Stimulated activated CD8-positive, alpha-beta memory T cell treated with anti-CD3 and anti-CD28 coated beads, Interleukin-7, amount 100 ng/mL, for 4 hours (primary cell): ENCODE results near the gene SCIN.
"Not testable (repeated sequence)": the region's sequence is repeated elsewhere in the genome, so short reads cannot be mapped to it uniquely, and the experiment has no call there.

Source experiments
- DNase-seq, 2 donors: peaks; one replicate each; pipeline ENCODE4 v3.0.0-alpha.2; 2020; ENCODE audit warnings: low read depth in 2 of 2

The SCIN gene

DNA sequence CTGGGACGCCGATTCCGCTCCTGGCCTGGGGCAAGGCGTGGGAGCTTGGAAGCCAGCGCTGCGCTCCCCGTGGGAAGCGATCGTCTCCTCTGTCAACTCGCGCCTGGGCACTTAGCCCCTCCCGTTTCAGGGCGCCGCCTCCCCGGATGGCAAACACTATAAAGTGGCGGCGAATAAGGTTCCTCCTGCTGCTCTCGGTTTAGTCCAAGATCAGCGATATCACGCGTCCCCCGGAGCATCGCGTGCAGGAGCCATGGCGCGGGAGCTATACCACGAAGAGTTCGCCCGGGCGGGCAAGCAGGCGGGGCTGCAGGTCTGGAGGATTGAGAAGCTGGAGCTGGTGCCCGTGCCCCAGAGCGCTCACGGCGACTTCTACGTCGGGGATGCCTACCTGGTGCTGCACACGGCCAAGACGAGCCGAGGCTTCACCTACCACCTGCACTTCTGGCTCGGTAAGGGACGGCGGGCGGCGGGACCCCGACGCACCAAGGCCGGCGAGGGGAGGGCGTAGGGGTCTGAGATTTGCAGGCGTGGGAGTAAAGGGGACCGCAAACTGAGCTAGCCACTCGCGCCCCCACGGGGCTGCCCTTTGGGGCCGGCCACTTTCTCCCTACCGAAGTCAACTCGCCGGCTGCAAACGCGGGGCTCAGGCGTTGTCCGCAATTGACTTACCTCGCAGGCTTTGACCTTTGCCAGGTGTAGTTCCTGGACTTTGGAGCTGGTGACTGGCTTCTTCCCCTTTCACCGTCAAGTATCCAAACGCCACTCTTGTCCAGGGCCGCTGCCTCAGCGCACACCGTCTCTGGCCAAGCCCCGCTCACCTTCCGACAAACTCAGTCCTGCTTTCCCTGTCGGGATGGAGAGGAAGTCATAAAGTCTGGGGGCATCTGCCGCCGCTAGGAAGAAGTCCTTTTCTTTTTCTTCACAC, at the start of gene SCIN:
Gene SCIN (plus strand): TSS at position 187 of the 928 bp plus-strand sequence. CDS start 67 bp downstream, at position 254.
- DNase-seq: no peak

DNA sequence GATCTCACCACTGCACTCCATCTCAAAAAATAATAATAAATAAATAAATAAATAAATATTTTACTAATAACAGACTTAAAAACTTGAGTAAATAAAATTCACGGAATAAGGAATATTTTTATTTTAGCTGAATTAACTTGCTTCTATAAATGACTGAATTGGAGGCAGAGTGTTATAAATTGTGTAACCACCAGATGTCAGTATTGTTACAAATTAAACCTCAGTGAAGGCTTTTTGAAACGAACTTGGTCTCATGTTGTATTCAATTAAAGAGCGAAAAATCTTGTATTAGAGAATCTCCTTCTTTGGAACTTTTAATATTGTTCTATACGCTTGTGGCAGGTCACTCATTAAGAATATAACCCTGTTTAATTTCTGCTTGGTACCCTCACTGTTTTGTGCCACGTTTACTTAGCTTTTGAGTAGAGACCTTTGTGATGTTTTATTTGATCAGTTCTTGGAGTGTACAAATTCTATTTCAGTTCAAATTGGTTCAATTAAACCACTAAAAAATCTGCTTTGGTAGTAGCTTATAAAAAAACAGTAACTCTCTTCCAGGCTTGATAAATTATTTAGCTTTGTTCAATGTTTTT, 45.6 kb upstream of the SCIN start:
- no peak for DNase-seq

DNA sequence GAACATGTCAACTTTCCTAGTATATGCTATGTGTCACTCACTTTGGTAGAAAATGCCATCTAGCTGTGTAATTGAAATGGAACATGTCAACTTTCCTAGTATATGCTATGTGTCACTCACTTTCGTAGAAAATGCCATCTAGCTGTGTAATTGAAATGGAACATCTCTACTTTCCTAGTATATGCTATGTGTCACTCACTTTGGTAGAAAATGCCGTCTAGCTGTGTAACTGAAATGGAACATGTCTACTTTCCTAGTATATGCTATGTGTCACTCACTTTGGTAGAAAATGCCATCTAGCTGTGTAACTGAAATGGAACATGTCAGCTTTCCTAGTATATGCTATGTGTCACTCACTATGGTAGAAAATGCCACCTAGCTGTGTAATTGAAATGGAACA, 43.8 kb upstream of the SCIN start:
- DNase-seq: not testable (repeated sequence)

DNA sequence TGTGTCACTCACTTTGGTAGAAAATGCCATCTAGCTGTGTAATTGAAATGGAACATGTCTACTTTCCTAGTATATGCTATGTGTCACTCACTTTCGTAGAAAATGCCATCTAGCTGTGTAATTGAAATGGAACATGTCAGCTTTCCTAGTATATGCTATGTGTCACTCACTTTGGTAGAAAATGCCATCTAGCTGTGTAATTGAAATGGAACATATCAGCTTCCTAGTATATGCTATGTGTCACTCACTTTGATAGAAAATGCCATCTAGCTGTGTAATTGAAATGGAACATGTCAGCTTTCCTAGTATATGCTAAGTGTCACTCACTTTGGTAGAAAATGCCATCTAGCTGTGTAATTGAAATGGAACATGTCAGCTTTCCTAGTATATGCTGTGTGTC, 42.9 kb upstream of the SCIN start:
- DNase-seq: not testable (repeated sequence)

DNA sequence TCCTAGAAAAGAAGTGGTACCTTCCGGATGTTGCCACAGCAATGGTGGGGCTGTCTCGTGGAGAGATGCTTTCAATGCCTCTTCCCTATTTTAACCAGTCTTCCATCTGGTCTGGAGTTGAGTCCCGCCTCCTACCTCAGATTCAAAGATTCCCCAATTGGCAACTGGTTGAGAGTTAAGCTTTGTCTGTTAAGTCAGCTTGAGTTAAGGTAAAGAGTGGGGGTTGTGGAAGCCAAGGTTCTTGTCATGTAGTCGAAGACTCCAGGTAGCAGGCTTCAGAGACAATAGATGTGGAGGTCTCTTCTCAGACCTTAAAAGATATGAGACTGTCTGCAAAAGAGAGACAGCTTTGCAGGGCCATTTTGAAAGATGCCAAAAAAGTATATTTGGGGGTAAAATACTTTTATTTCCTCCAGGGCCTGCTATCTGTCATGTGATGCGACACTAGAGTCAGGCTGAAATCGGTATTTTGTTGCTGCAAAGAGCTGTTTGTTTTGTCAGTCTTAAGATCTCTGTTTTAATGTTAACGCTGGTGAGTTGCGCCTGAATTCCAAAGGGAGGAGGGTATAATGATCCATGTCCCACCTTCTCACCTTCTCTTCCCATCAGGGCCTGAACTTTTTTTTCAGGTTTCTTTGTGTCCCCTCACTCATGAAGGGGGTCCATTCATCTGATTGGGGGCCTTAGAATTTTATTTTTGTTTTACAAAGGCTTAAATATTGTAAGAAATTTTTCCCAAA, 40.4 kb upstream of the SCIN start:
- DNase-seq: no peak

DNA sequence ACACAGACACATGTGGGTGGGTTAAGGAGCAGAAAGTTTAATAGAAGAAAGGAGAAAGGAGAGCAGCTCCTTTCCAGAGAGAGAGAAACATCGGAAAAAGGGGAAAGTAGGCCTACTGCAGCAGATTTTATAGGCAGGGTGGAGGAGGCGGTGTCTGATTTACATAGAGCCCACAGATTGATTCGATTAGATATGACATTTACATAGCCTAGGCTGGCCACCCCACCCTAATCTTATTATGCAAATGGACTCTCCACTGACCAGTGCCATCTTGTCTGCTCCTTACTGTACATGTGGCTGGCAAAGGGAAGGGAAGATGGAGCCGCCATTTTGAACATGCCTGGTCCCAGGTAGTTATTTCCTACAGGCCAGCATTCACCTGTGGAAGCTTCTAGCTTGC, 38.7 kb upstream of the SCIN start:
- no peak for DNase-seq

DNA sequence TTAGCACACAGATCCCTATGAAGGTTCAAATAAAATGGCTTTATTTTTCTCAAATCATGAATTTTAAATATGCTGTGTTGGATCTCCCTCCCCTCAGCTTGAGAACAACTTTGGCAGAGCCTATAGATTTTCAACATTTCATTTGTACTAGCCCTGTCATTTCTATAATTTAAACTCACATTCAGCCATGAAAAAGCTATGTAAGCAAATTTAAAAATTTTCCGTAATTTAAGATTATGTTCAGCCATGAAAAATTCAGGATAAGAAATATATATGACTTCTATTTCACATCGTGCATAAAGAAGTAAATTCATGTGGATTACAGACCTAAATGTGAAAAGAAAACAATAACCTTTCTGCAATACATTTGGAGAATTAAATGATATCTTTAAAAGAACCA, 36.5 kb upstream of the SCIN start:
- DNase-seq: no peak

DNA sequence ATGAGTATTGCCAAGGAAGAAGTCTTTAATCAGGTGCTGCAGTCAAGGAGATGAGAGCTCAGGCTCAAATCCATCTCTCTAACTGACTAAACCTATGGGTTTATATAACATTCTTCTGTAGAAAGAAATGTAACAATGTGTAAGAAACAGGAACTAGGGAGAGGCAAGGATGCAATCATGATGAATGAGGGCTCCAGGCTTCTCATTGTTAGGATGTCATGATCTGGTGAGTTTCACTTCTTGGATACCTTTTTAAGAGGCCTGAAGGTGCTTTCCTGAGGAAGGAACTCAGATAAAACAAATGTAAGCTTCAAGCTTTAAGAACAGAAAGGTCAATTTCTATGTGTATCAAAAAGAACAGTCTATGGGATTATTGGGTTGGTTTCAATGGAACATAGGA, 30.8 kb upstream of the SCIN start:
- no peak for DNase-seq

DNA sequence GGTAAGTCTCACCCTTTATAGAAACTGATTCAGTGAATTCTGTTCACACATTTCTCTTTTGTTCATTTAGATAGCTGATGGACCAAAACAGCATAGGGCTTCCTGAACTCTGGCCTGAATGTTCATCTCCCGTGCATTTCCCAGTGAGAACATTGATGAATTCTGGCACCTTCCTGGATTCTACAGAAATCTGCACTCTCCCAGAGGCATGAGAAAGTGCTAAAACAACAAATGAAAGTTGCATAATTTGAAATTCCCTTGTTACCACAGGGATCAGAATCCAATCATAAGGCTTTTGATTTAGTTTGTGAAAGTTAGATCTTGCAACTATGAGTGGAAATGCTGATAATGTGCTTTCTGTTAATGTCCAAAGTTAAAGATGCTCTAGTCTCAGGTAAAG, 29.7 kb upstream of the SCIN start:
- no peak for DNase-seq

DNA sequence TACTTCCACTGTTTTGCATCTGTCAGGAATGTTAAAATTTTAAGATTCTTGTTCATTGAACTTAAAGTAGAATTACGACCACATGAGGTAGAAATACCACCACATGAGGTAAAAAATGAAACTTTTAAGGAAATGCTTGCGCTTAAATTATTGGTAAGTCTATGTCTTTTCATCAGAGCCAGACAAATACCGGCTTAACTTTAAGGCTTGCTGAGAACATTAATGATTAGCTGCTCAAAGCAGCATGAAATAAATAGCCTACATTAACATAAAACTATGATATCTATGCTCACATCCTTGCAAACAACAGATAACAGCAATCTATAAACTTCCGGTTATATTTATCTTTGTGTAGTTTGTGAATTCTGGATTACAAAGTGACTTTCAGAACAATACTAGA, 26.9 kb upstream of the SCIN start:
- no peak for DNase-seq

DNA sequence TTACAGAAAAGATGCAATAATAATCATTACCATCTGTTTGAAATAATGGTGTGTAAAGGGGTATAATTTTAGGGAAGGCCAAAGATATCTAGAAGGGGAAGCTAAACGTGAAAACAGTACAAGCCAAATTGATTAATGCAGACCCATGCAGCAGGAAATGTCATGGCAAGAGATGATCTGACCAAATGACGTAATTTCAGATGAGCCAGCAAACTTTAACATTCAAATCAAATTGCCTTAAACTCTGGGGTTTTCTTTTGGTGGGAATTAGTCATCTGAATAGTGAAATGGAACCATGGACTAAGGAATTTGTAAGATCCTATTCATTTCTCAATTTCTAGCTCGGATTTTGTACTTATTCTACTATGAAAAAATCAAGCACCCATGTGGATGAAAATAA, 21.4 kb upstream of the SCIN start:
- no peak for DNase-seq

DNA sequence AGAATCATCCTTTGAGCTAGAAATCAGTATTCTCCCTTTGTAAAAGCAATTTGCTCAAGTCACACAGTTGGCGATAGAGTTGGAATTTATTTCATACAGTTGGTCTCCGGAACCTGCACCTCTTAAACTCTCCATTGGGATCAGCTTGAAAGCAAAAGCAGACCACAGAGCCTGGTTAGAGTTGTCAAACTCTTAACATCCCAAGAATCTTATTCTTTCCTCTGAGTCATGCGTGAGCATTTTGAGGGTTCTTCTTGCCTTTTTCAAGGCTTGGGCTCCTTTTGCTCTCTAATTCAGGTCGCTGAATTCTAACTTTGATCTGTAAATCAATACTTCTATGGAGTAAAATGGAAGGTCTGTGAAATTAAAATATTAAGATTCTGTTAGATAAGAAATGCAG, 19.6 kb upstream of the SCIN start:
- DNase-seq: no peak

DNA sequence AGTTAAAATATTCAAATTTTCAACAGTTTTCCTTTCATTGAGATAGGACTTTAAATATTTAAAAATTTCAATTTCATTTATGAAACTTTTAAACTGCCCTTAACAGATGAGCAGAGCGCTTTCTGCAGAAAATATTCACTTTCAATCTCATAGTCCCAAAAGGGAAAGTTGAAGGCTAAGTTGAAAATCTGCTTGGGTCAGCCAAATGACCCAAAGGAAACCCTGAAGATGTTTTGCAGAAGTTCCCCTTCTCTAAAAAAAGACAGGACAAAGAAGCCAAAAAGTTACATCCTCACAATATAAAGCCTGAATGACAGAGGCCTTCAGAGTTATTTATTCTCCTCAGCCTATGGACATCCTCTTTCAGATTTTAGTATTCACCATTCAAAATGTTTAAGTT, 17.6 kb upstream of the SCIN start:
- DNase-seq: no peak

DNA sequence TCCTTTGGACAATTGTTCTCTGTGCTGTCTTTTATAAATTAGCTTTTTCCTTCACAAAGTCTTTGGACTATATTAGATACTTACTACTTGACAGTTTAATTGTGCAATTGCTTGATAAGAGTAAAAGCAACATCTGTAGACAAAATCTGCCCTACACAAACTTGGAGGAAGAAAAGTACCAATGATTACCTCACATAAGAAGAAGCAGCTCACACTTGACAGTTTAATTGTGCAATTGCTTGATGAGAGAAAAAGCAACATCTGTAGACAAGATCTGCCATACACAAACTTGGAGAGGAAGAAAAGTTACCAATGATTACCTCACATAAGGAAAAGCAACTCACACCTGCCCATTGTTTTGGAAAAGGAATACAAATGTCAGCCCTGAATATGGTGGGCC, 17.1 kb upstream of the SCIN start:
- DNase-seq: no peak

DNA sequence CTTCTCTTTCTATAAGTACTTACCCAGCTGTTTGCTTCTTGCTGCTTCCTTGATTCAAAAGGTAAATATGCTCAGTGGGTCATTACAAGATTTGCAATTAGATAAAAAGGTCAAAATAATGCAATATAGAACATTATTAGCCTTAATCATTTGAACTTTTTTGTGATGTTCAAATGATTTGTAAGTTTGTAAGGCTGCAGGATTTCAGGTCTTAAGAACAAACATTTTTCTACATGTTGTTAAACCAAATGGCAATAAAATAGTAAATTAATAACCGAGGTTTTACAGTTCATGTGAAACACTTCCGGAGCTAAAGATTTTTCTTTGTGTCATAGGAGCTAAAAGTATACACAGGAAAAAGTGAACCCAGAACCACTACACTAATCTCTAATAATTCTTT, 16.2 kb upstream of the SCIN start:
- no peak for DNase-seq

DNA sequence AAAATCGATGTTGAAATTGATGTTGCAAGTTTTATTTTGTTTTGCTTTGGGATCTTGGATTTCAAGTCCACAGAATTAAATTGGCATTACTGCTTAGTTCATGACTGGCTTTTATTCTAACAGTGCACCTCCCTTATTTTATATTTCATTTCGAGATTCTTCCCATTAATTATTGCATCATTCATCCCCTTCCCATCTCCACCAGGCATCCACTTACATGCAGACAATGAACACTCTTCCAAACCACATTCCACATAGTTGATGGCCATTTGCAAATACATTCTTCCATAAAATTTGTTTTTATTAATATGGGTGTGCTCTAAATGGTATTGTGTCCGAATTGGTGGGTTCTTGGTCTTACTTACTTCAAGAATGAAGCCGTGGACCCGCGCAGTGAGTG, 15.6 kb upstream of the SCIN start:
- no peak for DNase-seq

DNA sequence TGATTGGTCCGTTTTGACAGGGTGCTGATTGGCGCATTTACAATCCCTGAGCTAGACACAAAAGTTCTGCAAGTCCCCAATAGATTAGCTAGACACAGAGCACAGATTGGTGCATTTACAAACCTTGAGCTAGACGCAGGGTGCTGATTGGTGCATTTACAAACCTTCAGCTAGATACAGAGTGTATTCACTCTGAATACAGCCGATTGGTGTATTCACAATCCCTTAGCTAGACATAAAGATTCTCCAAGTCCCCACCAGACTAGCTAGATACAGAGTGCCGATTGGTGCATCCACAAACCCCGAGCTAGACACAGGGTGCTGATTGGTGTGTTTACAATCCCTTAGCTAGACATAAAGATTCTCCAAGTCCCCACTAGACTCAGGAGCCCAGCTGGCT, 14.8 kb upstream of the SCIN start:
- not testable (repeated sequence) for DNase-seq

DNA sequence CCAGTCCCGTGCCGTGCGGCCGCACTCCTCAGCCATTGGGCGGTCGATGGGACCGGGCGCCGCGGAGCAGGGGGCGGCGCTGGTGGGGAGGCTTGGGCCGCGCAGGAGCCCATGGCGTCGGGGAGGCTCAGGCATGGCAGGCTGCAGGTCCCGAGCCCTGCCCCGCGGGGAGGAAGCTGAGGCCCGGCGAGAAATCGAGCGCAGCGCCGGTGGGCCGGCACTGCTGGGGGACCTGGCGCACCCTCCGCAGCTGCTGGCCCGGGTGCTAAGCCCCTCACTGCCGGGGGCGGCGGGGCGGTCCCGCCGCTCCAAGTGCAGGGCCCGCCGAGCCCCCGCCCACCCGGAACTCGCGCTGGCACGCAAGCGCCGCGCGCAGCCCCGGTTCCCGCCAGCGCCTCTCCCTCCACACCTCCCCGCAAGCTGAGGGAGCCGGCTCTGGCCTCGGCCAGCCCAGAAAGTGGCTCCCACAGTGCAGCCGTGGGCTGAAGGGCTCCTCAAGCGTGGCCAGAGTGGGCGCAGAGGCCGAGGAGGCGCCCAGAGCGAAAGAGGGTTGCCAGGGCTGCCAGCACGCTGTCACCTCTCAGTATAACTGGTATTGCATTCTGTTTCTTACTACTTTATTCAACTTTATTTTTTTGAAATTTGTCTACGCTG, 14.3 kb upstream of the SCIN start:
- DNase-seq: not testable (repeated sequence)

DNA sequence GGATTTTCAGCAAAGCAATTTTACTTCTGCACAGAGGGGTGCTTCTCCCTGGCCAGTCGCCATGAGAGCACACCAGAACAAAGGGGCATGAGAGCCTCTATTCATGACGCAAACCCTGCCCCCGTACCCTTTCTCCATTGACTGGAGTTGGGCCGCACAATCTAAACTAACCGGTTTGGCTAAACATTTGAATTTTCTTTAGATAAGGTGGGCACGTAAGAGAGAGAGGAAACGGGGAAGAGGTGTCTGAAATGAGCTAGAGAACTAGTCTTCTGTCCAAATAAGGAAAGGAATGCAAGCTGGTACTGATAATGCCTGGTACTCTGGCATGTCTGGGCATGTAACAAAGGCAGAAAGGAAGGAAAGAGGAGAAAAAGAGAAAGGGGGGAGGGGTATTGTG, 13.2 kb upstream of the SCIN start:
- DNase-seq: no peak

DNA sequence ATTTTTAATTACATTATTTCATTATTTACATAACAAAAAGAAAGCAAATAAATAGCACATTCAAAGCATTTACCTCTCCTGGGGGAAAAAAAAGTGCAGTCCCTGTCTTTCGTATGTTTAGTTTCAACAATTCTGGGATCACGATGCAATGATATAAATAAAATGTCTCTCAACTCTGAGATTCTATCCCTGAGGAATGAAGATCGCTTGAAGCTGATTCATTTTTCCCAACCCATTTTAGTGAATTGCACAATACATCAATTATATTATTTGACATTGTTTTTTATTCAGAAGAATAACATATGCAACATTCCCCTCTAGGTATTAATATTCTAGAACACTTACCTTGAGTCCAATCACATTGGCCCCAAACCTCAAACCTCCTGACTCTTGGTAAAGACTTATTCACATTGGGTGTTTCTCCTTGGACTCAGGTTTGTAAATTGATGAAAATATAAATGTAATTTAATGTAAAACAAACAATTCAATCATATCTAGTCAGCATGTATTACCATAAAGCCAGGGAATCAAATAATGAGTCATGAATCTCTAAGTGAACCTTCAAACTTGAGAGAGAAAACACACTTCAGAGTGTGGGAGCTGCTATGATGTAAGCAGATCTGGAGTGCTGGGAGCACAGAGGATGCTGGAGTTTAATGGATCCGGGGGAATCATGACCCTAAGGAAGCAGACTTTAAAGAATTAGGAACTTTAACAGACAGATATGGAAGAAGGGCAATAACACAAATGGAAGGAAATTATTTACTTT, 5.3 kb upstream of the SCIN start:
- DNase-seq: no peak

DNA sequence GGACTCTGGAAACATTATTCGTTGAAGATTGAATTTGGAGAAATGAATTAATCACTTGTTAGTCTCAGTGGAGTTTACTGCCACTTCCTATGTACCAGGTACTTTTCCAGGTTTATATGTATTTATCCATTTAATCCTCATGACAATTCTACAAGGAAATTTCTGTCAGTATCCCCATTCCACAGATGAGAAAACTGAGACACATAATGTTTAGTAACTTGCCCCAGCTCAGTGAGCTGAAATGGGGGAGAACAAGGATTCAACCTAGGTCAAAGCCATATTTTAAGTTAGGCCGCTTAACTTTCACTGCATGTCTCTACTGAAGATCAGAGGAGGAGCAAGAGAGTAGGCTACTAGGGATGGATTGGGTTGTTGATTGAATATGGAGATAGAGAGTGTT, 4.6 kb upstream of the SCIN start:
- DNase-seq: no peak
